Right ventricle myocardium superior (tissue), 1 donor: ENCODE measurements around the gene TMEM140. TPM values are rescaled to one million over a fixed set of nuclear protein-coding genes. Genes with fewer than 3 reads are reported as not detected.
A peak's percentile ranks its signal among the peaks of the same experiment; 100 is the strongest.
"Not testable (repeated sequence)": the region's sequence is repeated elsewhere in the genome, so short reads cannot be mapped to it uniquely, and the experiment has no call there.

Source experiments
- ATAC-seq: fragments of 200-7000 bp; cut with Tn5 transposase; one replicate; pipeline ENCODE4 v1.9.1; 2020; ENCODE audit warnings: mild to moderate bottlenecking; ENCODE audit not compliant: poor library complexity
- DNase-seq: peaks from one replicate; pipeline ENCODE4 v3.0.0-alpha.2; 2020
- intact Hi-C: fragments of 100-400 bp; cut with DNase I; formaldehyde crosslinking; loops from one replicate; pipeline ENCODE4 v1.11.2; 2022
- total RNA-seq: library from RNA; stranded (reverse); fragmentation: NEBNext Ultra II Directional; extraction: Animal tissue kit (Norgen Biotek cat#: 25700); gene quantifications from one replicate; pipeline ENCODE4 v1.2.1, GENCODE V29; 2021
- donor health status: DM: no; HTN: yes; CAD: no; lungs with severe emphysema.

TMEM140 gene
- total RNA-seq, 1 donor from 2014 or later, result 22.8 TPM

DNA sequence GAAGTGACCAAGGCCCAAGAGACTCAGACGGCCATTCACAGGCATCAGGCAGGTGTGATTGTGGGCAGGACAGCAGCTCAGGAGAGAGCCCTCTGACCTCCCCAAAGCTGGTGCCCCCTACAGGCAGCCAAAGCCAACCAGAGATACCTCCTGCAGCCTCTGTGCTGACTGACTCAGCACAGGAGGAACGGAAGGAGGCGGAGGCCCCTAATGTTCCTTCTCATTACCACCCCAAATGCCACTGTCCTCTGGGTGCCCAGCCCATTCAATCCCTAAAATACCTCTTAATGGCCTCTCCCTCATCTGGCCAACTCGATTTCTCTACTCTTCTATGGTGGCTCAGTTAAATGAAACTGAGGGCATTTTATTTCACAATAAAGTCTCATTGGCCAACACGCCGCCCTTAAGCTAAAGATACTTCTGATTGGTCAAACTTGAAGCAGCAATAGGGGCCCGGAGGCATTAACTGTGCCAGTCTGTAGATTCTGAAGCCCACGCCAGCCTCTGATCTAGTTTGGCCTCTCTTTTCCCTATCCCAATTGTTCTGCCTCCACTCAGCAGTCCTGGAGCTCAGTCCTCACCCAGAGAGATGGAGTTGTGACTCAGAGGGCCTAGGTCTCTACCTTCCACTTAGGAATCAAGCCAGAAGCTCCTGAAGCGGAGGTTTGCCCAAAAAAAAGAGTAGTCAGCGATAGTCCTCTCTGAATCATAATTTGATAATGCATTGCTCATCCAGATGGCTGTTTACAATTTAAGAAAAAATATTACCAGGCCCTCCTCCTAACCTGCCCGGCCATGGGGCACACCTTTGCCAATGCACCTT lies 21.5 kb downstream of the TMEM140 start:
- ATAC-seq (no peak), DNase-seq (no peak)
- intact Hi-C loops, result loop anchor here (5.0 kb wide), 2 partner anchors 182 to 482 kb away; partner anchors contain the start of gene AGBL3

DNA sequence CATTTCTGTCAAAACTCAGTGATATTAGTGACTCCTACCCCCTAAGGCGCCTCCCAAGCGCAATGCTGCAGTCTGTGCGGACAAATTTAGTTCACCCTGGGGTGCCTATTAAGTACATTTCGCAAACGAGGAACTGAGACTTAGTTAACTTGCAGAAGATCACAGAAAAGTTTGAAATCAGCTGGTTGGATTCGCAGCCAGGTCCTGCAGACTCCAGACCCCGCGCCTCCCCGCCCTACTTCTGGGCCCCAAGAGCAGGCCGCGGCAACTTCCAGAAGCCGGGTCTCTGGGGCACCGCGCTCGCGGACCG lies 22.0 kb downstream of the TMEM140 start:
- ATAC-seq (no peak), DNase-seq (no peak)
- intact Hi-C loops, result loop anchor here (5.0 kb wide), 2 partner anchors 183 to 483 kb away; partner anchors contain the start of gene AGBL3

DNA sequence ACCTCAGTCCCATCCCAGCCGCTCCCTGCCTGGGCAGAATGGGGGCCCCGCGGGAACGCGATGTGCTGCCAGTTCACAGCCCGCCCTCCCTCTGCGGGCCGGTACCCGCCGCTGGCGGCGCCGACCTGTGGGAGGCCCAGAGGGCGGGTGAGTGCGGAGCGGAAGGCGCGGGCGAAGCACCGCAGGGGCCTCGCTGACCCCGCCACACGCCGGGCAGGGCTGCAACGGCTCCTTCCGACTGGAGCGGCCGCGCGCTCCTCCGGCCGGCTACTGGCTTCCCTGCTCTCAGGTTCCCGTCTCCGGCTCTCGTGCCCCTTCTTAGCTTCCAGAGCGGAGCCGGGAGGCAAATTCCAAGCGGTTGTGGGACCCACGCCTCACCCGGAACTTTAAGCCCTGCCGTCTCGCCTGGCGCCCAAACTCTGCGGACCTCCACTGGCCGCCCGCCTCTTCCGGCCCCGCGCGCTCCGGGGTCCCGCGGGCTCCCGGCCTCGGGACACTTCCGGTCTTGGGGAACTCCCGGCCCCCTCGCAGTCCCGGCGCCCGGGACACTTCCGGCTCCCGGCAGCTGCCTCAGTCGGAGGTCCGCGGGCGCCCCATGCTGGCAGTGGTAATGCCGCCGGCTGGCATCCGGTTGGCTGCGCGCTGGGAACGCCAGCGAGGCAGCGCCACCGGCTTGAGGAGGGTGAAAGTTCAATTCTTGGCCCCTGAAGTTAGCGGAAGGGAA lies 22.6 kb downstream of the TMEM140 start, which contains the start of gene CYREN:
Gene CYREN, minus strand, starts transcription at position 434 of the 724 bp plus-strand sequence. CDS start 1,785 bp downstream, outside the sequence.
- intact Hi-C loops, result no loop called here
- ATAC-seq, result peak; percentile 97
- DNase-seq, result peak; percentile 97

DNA sequence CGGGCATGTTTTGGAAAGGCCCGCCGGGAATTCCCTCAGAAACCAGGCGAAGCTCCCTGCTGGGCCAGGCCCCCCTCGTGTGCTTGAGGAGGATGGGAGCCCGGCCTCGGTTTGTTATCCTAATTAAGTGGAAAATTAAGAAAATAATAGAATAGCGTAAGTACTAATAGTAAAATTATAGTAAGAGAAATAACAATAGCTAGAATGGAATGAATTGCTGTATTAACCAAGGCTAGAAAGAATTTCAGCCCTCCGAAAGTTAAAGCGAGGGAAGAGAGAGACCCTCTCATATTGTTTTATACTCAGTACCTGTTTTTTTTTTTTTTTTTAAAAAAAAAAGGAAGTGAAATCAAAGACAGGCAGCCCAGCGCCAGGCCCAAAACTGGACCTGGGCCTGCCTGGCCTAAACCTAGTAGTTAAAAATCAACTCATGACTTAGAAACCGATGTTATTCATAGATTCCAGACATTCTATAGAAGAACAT lies 23.2 kb downstream of the TMEM140 start:
- intact Hi-C loops, DNase-seq, ATAC-seq: not testable (repeated sequence)

DNA sequence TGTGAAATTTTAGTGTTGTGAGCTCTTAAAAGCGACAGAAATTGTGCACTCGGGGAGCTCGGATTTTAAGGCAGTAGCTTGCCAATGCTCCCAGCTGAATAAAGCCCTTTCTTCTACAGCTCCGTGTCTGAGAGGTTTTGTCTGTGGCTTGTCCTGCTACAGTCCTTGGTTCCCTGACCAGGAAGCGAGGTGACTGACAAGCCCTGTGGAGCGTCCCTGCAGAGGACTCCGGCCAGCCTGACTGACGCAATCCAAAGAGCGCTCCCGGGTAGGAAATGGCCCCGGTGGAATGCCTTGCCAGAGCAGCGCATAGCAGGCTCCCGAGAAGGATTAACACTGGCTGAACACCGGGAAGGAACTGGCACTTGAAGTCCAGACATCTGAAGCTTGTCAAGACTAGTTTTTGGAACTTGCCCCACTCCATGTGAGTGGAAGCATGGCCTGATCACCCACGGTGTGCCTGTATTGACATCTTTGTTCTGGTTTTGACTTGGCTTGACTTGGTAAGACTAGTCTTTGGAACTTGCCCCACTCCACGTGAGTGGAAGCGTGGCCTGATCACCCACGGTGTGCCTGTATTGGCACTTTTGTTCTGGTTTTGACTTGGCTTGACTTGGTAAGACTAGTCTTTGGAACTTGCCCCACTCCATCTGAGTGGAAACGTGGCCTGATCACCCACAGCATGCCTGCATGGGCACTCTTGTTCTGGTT lies 23.9 kb downstream of the TMEM140 start:
- ATAC-seq, intact Hi-C loops, DNase-seq: not testable (repeated sequence)

DNA sequence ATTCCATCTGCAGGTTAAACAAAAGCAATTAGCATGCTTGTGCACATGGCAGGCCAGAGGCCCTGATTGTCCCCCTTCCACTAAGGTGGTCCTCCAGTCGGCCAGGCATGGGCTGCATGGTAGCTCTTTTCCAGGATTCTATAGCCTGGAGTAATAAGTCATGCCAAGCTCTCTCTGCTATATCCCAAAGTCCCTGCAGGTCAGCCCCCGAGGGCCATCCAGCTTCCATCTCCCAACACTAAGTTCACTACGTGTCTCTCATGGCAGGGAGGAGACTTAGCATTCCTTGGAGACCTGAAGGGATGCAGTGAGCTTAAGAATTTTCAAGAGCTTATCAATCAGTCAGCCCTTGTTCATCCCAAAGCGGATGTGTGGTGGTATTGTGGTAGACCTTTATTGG lies 26.0 kb downstream of the TMEM140 start:
- intact Hi-C loops, DNase-seq, ATAC-seq: not testable (repeated sequence)

DNA sequence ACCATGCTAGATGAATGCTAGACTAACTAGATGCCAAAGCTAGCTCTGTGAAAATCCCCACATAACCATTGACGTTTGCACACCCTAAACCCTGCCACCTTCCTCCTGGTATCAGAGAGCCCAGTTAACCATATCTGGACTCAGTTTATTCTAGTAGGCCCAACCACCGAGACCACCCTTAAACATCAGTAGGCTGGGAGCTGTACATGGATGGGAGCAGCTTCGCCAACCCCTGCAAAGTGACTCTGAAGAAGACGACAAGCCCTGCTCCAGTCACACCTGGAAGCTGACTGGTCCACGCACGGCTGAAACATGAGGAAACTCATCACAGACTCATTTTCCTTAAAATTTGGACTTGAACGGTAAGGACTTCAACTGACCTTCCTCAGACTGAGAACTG lies 27.1 kb downstream of the TMEM140 start:
- no peak for DNase-seq
- intact Hi-C loops, result no loop called here
- ATAC-seq, result no peak

DNA sequence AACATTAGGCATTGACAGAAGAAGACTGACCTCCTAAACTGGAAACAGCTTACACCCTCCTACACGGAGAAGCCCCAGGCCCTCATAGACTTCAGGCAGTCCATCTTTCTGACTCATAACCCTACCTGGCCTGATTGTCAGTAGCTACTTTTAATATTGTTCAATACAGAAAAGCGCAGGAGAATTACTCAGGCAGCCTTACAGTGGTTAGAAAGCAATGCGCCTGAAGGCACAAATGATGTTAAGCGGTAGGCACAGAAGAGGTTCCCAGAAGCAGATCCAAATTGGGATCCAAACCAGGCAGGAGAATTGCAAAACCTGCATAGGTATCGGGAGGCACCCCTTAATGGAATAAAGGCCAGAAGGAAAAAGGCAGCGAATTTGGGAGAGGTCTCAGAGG lies 28.1 kb downstream of the TMEM140 start:
- intact Hi-C loops, result no loop called here
- ATAC-seq, result no peak
- DNase-seq, result no peak

DNA sequence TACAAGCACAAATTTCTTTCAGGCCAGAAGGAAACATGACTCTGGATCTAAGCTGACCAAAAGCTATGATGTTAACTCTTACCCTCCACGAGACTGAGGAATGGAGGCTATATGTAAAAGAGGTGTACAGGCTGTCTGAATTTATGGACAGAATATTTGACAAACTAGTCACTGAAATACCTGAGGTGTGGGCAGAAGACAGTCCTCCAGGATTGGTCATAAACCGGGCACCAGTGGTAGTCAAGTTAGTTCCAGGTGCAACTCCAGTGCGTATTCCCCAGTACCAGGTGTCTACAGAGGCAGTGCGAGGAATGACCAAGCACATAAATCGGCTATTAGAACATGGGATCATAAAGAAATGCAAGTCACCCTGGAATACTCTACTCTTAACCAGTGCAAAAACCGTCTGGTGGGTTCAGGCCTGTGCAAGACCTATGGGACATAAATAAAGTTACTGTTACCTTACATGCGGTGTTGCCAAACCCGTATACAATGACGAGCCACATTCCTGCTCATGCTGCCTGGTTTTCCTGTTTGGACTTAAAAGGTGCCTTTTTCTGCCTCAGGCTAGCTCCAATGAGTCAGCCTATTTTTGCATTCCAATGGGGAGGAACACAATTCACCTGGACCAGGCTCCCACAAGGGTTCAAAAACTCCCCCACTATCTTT lies 29.3 kb downstream of the TMEM140 start:
- ATAC-seq (no peak), DNase-seq (no peak)
- intact Hi-C loops, result no loop called here

DNA sequence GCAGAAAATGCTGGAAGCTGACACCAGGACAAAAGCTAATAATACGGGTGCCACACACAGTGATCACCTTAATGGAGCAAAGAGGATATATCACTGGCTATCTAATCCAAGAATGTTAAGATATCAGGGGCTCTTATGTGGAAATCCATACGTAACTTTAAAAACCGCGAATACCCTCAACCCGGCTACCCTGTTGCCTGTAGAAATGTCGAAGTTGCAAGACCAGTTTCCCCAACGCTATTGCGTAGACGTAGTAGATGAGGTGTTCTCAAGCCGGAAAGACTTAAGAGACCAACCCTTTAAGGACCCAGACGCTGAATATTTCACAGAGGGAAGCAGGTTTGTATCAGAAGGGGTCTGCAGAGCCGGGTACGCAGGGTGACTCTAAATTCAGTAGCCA lies 30.5 kb downstream of the TMEM140 start:
- no peak for ATAC-seq
- intact Hi-C loops, result no loop called here
- no peak for DNase-seq

DNA sequence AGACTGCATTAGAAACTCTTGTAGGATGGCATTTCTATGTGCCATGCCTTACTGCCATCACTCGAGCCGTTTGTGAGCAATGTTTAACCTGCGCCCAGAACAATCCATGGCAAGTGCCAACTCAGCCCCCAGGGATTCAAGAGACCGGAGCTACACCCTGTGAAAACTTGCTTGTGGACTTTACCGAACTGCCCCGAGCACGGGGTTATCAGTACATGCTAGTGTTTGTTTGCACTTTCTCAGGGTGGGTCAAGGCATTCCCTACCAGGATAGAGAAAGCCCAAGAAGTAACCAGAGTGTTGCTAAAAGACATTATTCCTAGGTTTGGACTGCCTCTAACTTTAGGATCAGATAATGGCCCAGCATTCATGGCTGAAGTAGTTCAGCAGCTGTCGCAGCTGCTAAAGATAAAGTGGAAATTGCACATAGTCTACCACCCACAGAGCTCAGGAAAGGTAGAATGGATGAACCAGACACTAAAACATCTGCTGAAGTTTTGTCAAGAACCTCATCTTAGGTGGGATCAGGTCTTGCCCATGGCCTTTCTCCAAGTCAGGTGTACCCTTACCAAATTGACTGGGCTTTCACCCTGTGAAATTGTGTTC lies 31.6 kb downstream of the TMEM140 start:
- DNase-seq (no peak), ATAC-seq (no peak)
- intact Hi-C loops, result no loop called here

DNA sequence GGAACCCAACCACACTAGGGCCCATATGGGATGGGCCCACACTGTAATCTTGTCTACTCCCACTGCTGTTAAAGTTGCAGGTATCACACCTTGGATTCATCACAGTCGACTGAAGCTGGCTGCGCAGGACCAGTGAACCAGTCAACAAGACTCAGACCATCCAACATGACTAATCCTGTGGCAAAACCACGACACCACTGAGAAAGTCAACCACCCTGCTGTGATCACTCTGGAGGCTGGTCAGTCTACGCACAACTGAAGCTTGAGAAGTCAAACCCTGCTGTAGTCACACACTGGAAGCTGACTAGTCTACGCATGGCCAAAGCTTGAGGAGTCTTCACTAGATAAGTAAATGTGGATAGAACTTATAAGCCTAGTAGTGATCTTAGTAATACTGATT lies 32.2 kb downstream of the TMEM140 start:
- no peak for ATAC-seq
- no peak for DNase-seq
- intact Hi-C loops, result no loop called here

DNA sequence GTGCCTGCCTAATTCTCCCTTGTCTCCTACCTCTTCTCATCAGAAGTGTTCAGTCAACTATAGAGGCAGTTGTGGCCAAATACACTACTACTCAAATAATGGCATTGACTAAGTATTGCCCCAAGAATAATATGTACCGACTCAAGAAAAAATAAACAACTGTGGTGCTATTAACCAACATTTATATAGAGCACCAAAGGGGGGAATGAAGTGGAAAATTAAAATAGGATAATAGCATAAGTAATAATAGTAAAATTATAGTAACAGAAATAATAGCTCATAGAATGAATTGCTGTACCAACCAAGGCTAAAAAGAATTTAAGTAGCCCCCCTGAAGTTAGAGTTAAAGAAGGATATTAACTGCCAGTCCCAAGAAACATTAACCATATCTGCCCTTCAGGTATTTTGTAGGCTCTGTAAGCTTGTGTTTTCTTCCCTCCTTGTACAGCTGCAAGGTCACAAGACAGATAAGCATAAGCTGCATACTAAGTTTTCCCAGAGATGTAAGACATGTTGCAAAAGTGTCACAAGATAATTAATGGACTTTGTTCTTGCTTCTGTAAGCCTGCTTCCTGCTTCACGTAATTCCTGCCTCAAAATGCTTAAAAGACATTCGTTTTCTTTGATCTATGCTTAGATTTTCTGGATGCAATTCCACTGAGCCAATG lies 33.5 kb downstream of the TMEM140 start:
- DNase-seq (no peak), ATAC-seq (no peak)
- intact Hi-C loops, result no loop called here

DNA sequence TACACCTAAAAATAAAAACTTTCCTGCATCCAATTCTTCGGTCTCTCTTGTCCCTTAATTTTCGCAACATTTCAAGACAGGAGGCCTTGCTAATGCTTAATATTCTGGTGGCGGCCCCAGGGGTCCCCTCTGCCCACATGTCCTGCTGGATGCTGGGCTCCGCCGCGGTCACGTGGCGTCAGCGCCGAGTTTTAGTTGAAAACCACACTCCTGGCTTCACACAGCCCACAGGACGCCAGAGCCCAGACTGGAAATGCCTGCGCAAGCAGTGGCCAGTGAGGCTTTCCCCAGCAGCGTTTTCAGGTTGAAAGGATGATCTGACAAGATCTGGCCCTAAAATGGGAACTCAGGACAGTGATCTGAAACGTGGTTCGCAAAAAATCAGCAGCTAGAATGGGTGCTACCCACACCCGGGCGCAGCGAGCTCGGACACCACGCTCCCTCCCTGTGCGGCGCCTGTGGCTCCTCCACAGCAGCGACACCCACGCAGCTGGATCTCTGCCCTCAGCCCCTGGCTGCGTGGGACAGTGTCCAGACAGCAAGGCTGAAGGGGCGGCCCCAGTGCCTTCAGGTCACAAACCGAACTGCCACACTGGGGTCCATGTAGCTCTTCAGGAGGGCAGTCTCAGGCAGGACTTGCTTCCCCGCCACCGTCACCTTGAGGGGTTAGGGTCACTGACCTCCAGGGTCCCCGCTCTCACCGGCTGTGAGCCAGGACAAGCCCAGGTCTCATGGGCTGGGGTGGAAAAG lies 34.2 kb downstream of the TMEM140 start:
- intact Hi-C loops, result no loop called here
- ATAC-seq, result no peak
- DNase-seq, result no peak

DNA sequence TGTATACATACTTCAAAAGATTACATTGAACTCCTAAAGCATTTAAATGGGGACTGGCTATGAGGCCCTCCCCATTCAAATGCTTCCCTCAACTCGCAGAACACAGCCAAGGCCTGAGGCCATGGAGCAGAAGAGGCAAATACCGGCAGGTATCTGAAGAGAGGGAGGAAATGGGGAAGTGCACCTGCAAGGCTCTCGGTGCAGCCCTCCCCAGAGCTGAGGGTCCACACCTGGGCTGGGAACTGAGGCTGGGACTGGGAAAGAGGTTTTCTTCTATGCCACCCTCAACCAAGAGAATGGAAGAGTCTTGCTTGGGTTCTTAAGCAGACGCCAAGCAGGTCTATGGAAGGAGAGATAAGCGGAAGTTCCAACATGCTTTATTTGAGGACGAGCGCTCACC lies 35.6 kb downstream of the TMEM140 start:
- DNase-seq (no peak), ATAC-seq (no peak)
- intact Hi-C loops, result no loop called here

DNA sequence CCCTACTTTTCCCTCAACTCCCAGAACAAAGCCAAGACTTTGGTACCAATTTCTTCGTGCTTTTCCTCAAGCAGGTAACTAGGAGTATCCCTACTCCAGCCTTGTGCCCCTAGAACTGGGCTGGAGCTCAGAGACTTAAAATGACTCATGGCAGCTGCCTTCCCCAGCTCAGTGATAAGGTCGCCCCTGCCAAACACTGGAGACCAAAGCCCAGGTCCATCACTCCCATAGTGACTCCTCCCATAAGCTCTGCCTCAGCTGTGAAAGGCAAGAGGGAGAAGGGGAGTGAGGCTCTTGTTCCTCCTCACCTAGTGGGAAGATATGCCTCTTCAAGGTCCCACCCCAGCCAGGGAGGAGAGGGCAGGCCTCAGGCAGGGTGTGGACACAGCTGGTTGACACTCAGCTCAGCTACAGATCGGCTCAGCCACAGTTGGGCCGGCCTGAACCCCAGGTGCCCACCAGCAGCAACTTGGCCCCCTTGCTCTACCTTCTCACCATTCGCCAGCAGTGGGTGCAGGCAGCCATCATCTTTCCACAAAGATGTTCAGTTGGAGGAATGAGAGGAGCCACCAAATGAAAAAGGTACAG lies 36.5 kb downstream of the TMEM140 start:
- no peak for DNase-seq
- intact Hi-C loops, result no loop called here
- ATAC-seq, result no peak
